Kidney (tissue), 14 donors: ENCODE measurements around the gene MCTP2. TPM values are rescaled to one million over a fixed set of nuclear protein-coding genes. Genes with fewer than 3 reads are reported as not detected.

Experiments used
- DNase-seq, 5 donors: peaks; one replicate each; pipeline ENCODE4 v3.0.0-alpha.2; 2013 to 2020
- FAIRE-seq: peaks from 2 replicates; lab custom pipeline; 2012; peaks lifted over from hg19 to GRCh38; lab: Jason Lieb, UNC
- H3K27ac ChIP-seq, 2 donors: one replicate each; pipeline ENCODE4 v1.7.0; 2013; ENCODE audit warnings: low read depth in 2 of 2, low read length in 2 of 2, inconsistent platforms in 1 of 2
- H3K27me3 ChIP-seq: one replicate; pipeline ENCODE4 v1.7.1; 2013; ENCODE audit warnings: low read length, inconsistent platforms; ENCODE audit not compliant: control insufficient read depth, insufficient read depth
- H3K36me3 ChIP-seq, 3 donors: one replicate each; pipeline versions ENCODE4 v1.7.0 to v1.7.1; 2013; ENCODE audit warnings: low read length in 3 of 3, control low read depth in 1 of 3, inconsistent platforms in 1 of 3; ENCODE audit not compliant: insufficient read depth in 3 of 3, control insufficient read depth in 2 of 3
- H3K4me1 ChIP-seq, 3 donors: one replicate each; pipeline versions ENCODE4 v1.7.0 to v1.7.1; 2013; ENCODE audit warnings: low read length in 3 of 3, inconsistent platforms in 1 of 3, low read depth in 1 of 3; ENCODE audit not compliant: control insufficient read depth in 2 of 3, insufficient read depth in 2 of 3
- H3K4me3 ChIP-seq, 3 donors: one replicate each; pipeline versions ENCODE4 v1.7.0 to v1.8.1; 2013; ENCODE audit warnings: low read length in 3 of 3, control low read depth in 1 of 3, inconsistent platforms in 1 of 3
- H3K9ac ChIP-seq, 3 donors: one replicate each; pipeline versions ENCODE4 v1.7.0 to v1.7.1; 2013; ENCODE audit warnings: low read length in 3 of 3, control low read depth in 1 of 3, inconsistent platforms in 1 of 3
- H3K9me3 ChIP-seq, 3 donors: one replicate each; pipeline versions ENCODE4 v1.7.0 to v1.7.1; 2013; ENCODE audit warnings: low read length in 3 of 3, control low read depth in 1 of 3, inconsistent platforms in 1 of 3; ENCODE audit not compliant: control insufficient read depth in 2 of 3, insufficient read depth in 1 of 3
- CTCF ChIP-seq: IDR thresholded peaks from 3 replicates; pipeline ENCODE4 v1.5.1; 2012; ENCODE audit warnings: mild to moderate bottlenecking, moderate library complexity, borderline replicate concordance; ENCODE audit not compliant: insufficient read depth; ENCODE audit errors: extremely low read depth
- intact Hi-C: fragments of 100-400 bp; cut with DNase I; formaldehyde crosslinking; loops from one replicate; pipeline ENCODE4 v1.11.1; 2022
- polyA plus RNA-seq: library from polyadenylated mRNA; stranded (reverse); fragments of 350-450 nt; fragmentation: Illumina TruSeq; extraction: RNeasy Lipid Tissue Mini Kit (QIAGEN cat#74804); gene quantifications from one replicate; pipeline ENCODE4 v1.2.3, GENCODE V29; 2014; ENCODE audit warnings: low read depth, low replicate concordance; ENCODE audit not compliant: insufficient read depth
- total RNA-seq: library from RNA; stranded (reverse); fragmentation: NEBNext Ultra II Directional; extraction: Animal tissue kit (Norgen Biotek cat#: 25700); gene quantifications from one replicate; pipeline ENCODE4 v1.2.1, GENCODE V29; 2021
- donor health status: control.
- donor health status: control.
- donor health status: control.
- donor health status: control.
- donor health status: control.
- donor health status: DM: yes; HTN: yes; CAD: no.
- donor health status: Normal renal cell carcinoma (clear cell type).

MCTP2 gene
- total and polyA plus RNA-seq, 2 donors from 2014 or later = 1.2 to 21.1 TPM

- Histone ChIP-seq H3K4me3 (no peak overlapping the region), H3K9me3 (no peaks in the 10 kb centered on the region), H3K36me3 (no peaks in the 10 kb centered on the region), H3K9ac (no peak overlapping the region), H3K4me1 (no peaks in the 10 kb centered on the region), H3K27me3 (no peaks in the 10 kb centered on the region), H3K27ac (no peak overlapping the region)
- intact Hi-C loops = no loop called here
- no peak for TF ChIP-seq CTCF
- FAIRE-seq = no peak
- DNase-seq = no peak
Measured at GRCh38 chr15:94250801-94251200, 19.4 kb downstream of the MCTP2 start.

- Histone ChIP-seq H3K36me3 (no peaks in the 10 kb centered on the region), H3K27ac (no peak overlapping the region), H3K27me3 (no peaks in the 10 kb centered on the region), H3K9me3 (no peaks in the 10 kb centered on the region), H3K4me3 (no peak overlapping the region), H3K4me1 (no peaks in the 10 kb centered on the region), H3K9ac (no peak overlapping the region)
- DNase-seq (no peak), FAIRE-seq (no peak)
- intact Hi-C loops = no loop called here
- no peak for TF ChIP-seq CTCF
Measured at GRCh38 chr15:94252223-94252766, 20.9 kb downstream of the MCTP2 start.

GRCh38 chr15:94252906-94253491 is 21.6 kb downstream of the MCTP2 start:
- DNase-seq (no peak), FAIRE-seq (no peak)
- Histone ChIP-seq H3K9ac (no peak overlapping the region), H3K27me3 (no peaks in the 10 kb centered on the region), H3K9me3 (no peaks in the 10 kb centered on the region), H3K4me1 (no peaks in the 10 kb centered on the region), H3K36me3 (no peaks in the 10 kb centered on the region), H3K27ac (no peak overlapping the region), H3K4me3 (no peak overlapping the region)
- no peak for TF ChIP-seq CTCF
- intact Hi-C loops = no loop called here
